Astrocyte (in vitro differentiated cells and primary cell): ENCODE measurements around the gene TUB. TPM values are rescaled to one million over a fixed set of nuclear protein-coding genes. Genes with fewer than 3 reads are reported as not detected.

Source experiments
- DNase-seq: peaks from one replicate; pipeline ENCODE4 v3.0.0-alpha.2; 2010; ENCODE audit warnings: low read depth
- FAIRE-seq: peaks from 2 replicates; lab custom pipeline; 2011; peaks lifted over from hg19 to GRCh38; lab: Jason Lieb, UNC
- H2AFZ ChIP-seq: 2 replicates; pipeline ENCODE4 v1.6.0; 2012; ENCODE audit warnings: low read depth, low read length, inconsistent platforms
- H3K27ac ChIP-seq: 2 replicates; pipeline ENCODE4 v1.5.1; 2011; ENCODE audit warnings: low read depth, low read length, inconsistent platforms
- H3K27me3 ChIP-seq: 2 replicates; pipeline ENCODE4 v1.6.0; 2011; ENCODE audit warnings: low read length, inconsistent platforms; ENCODE audit not compliant: insufficient read depth
- H3K36me3 ChIP-seq: 2 replicates; pipeline ENCODE4 v1.5.1; 2011; ENCODE audit warnings: low read length, inconsistent platforms; ENCODE audit not compliant: insufficient read depth
- H3K4me1 ChIP-seq: 2 replicates; pipeline ENCODE4 v1.5.1; 2011; ENCODE audit warnings: low read length, inconsistent platforms; ENCODE audit not compliant: insufficient read depth
- H3K4me2 ChIP-seq: 2 replicates; pipeline ENCODE4 v1.6.0; 2012; ENCODE audit warnings: low read length, inconsistent platforms
- H3K4me3 ChIP-seq: 2 replicates; pipeline ENCODE4 v1.5.1; 2011; ENCODE audit warnings: low read depth, mild to moderate bottlenecking, low read length, inconsistent platforms; ENCODE audit not compliant: insufficient read depth
- H3K79me2 ChIP-seq: 2 replicates; pipeline ENCODE4 v1.6.0; 2012; ENCODE audit warnings: mild to moderate bottlenecking, low read length, inconsistent platforms; ENCODE audit not compliant: insufficient read depth
- H3K9ac ChIP-seq: 2 replicates; pipeline ENCODE4 v1.6.0; 2012; ENCODE audit warnings: mild to moderate bottlenecking, low read length, inconsistent platforms
- H3K9me3 ChIP-seq: 2 replicates; pipeline ENCODE4 v1.5.1; 2012; ENCODE audit warnings: low read depth, mild to moderate bottlenecking, low read length, inconsistent platforms; ENCODE audit not compliant: insufficient read depth
- H4K20me1 ChIP-seq: 2 replicates; pipeline ENCODE4 v1.6.0; 2012; ENCODE audit warnings: low read length, inconsistent platforms; ENCODE audit not compliant: insufficient read depth
- H3K27ac Mint-ChIP-seq: one replicate; pipeline ENCODE4 v1.8.0; 2021; ENCODE audit warnings: mild to moderate bottlenecking, mixed read lengths; ENCODE audit not compliant: unreplicated experiment
- H3K27me3 Mint-ChIP-seq: one replicate; pipeline ENCODE4 v1.8.0; 2021; ENCODE audit warnings: low read depth, mixed read lengths; ENCODE audit not compliant: unreplicated experiment
- H3K36me3 Mint-ChIP-seq: one replicate; pipeline ENCODE4 v1.8.0; 2021; ENCODE audit warnings: low read depth, mixed read lengths; ENCODE audit not compliant: unreplicated experiment
- H3K4me1 Mint-ChIP-seq: one replicate; pipeline ENCODE4 v1.8.0; 2021; ENCODE audit warnings: low read depth, mixed read lengths; ENCODE audit not compliant: unreplicated experiment
- H3K4me3 Mint-ChIP-seq: one replicate; pipeline ENCODE4 v1.8.0; 2021; ENCODE audit warnings: mild to moderate bottlenecking, moderate library complexity, mixed read lengths; ENCODE audit not compliant: unreplicated experiment
- H3K9me3 Mint-ChIP-seq: one replicate; pipeline ENCODE4 v1.8.0; 2021; ENCODE audit warnings: mild to moderate bottlenecking, mixed read lengths; ENCODE audit not compliant: unreplicated experiment
- CTCF ChIP-seq: IDR thresholded peaks from 2 replicates; pipeline ENCODE4 v1.5.1; 2011; ENCODE audit warnings: low read depth, mild to moderate bottlenecking, inconsistent platforms, low read length, moderate library complexity; ENCODE audit not compliant: insufficient read depth
- EZH2 ChIP-seq: IDR thresholded peaks from 2 replicates; pipeline ENCODE4 v1.6.1; 2012; ENCODE audit warnings: mild to moderate bottlenecking, low read length, inconsistent platforms; ENCODE audit not compliant: insufficient read depth
- total RNA-seq: library from RNA; stranded (reverse); gene quantifications from 2 replicates; pipeline ENCODE4 v1.2.1, GENCODE V29; 2021

The TUB gene
- total RNA-seq, 1 donor from 2014 or later: 5.7 TPM

DNA sequence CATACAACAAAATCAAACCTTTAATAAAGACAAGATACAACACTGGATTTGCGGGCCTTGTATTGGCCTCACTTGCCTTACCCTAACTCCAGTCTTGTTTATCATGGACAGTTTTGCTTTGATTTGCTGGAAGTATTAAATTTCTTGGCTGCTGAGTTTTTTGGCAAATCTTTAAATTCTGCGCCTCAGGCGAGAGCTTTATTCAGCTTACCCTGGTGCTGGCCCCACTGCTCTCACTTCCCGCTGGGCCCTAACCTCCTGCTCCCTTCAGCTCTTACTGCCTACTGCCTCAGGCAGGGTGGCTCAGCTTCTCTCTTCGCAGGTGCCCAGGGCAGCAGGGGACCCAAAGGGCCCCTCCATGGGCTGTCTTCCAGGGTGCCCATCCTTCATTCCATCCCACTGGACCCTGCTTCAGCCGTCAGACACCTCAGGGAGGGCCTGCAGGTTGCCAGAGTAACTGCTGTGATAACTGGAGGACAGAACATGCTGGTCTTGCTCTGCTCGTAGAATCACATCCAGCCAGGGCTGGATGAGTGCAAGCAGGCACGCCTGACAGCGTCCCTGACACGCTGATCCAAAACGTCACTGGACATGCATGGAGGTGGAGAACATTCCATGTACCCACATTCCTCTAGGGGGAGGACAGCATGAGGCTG lies 45.7 kb upstream of the TUB start:
- Histone ChIP-seq H3K27ac (no peak overlapping the region), H3K4me3 (no peak overlapping the region), H2AFZ (no peak overlapping the region), H3K4me1 (no peaks in the 10 kb centered on the region), H3K36me3 (no peaks in the 10 kb centered on the region), H4K20me1 (no peaks in the 10 kb centered on the region), H3K9ac (no peak overlapping the region), H3K9me3 (no peaks in the 10 kb centered on the region), H3K4me2 (no peak overlapping the region), H3K79me2 (no peaks in the 10 kb centered on the region), H3K27me3 (peaks cover 15% of the 10 kb centered on the region)
- no peak for DNase-seq
- TF ChIP-seq CTCF: no peak
- no peak for TF ChIP-seq EZH2
- FAIRE-seq: no peak
- H3K27ac Mint-ChIP-seq: no peak overlapping the region
- peaks cover 6% of the 10 kb centered on the region for H3K4me1 Mint-ChIP-seq
- no peak overlapping the region for H3K4me3 Mint-ChIP-seq
- H3K9me3 Mint-ChIP-seq: peaks cover 5% of the 10 kb centered on the region
- H3K27me3 Mint-ChIP-seq: peaks cover 61% of the 10 kb centered on the region
- peaks cover 4% of the 10 kb centered on the region for H3K36me3 Mint-ChIP-seq

GRCh38 chr11:8036002-8036802 lies 44.8 kb upstream of the TUB start:
- Histone ChIP-seq H3K9ac (no peak overlapping the region), H3K4me1 (no peaks in the 10 kb centered on the region), H3K27ac (no peak overlapping the region), H3K4me3 (no peak overlapping the region), H3K9me3 (no peaks in the 10 kb centered on the region), H2AFZ (no peak overlapping the region), H4K20me1 (no peaks in the 10 kb centered on the region), H3K27me3 (peaks cover 9% of the 10 kb centered on the region), H3K4me2 (no peak overlapping the region), H3K36me3 (no peaks in the 10 kb centered on the region), H3K79me2 (no peaks in the 10 kb centered on the region)
- Mint-ChIP-seq H3K27ac (no peak overlapping the region), H3K4me3 (no peak overlapping the region), H3K27me3 (peaks cover 57% of the 10 kb centered on the region), H3K4me1 (peaks cover 6% of the 10 kb centered on the region), H3K36me3 (peaks cover 4% of the 10 kb centered on the region), H3K9me3 (peaks cover 5% of the 10 kb centered on the region)
- FAIRE-seq (no peak), DNase-seq (no peak)
- TF ChIP-seq CTCF: no peak
- no peak for TF ChIP-seq EZH2

- peaks cover 9% of the 10 kb centered on the region for H3K27me3 ChIP-seq
- TF ChIP-seq CTCF (no peak), EZH2 (no peak)
- H3K79me2 ChIP-seq: no peaks in the 10 kb centered on the region
- H3K9me3 ChIP-seq: no peaks in the 10 kb centered on the region
- H2AFZ ChIP-seq: no peak overlapping the region
- Mint-ChIP-seq H3K27me3 (peaks cover 61% of the 10 kb centered on the region), H3K27ac (no peak overlapping the region), H3K9me3 (peaks cover 5% of the 10 kb centered on the region), H3K4me3 (no peak overlapping the region), H3K4me1 (peaks cover 6% of the 10 kb centered on the region), H3K36me3 (peaks cover 4% of the 10 kb centered on the region)
- no peak overlapping the region for H3K4me2 ChIP-seq
- no peaks in the 10 kb centered on the region for H3K4me1 ChIP-seq
- H3K27ac ChIP-seq: no peak overlapping the region
- no peak for DNase-seq
- no peak overlapping the region for H3K4me3 ChIP-seq
- H3K36me3 ChIP-seq: no peaks in the 10 kb centered on the region
- no peak for FAIRE-seq
- H4K20me1 ChIP-seq: no peaks in the 10 kb centered on the region
- H3K9ac ChIP-seq: no peak overlapping the region
Measured at GRCh38 chr11:8036986-8037385, 44.0 kb upstream of the TUB start.
